SK-MEL-5 (cell line): Measurements from ENCODE around the gene OR10H1. TPM values are rescaled to one million over a fixed set of nuclear protein-coding genes. Genes with fewer than 3 reads are reported as not detected.
"Not testable (repeated sequence)": the region's sequence is repeated elsewhere in the genome, so short reads cannot be mapped to it uniquely, and the experiment has no call there.

Experiments used
- DNase-seq: peaks from one replicate; pipeline ENCODE4 v3.0.0-alpha.2; 2016; ENCODE audit warnings: low read depth, low spot score
- in situ Hi-C: cut with HindIII; loops from 2 replicates; pipeline ENCODE4 v1.10.0; 2016; ENCODE audit warnings: low sequenced_read_pairs, high pct_unique_total_duplicates, low pct_unique_long_range_greater_than_20kb
- total RNA-seq: library from RNA; depleted of rRNA; stranded (reverse); fragments of >200 nt; shearing (Covaris generic); gene quantifications from 2 replicates; pipeline ENCODE4 v1.2.3, GENCODE V29; 2014; rRNA removed

Gene OR10H1
- total RNA-seq, 1 experiment from 2014 or later: not detected

GRCh38 chr19:15781661-15782060, 33.8 kb downstream of the OR10H1 start:
- in situ Hi-C loops: no loop called here
- DNase-seq: no peak

- in situ Hi-C loops: no loop called here
- DNase-seq: no peak
Observed at GRCh38 chr19:15780610-15781418, 34.6 kb downstream of the OR10H1 start.

GRCh38 chr19:15779756-15780476, 35.5 kb downstream of the OR10H1 start:
- in situ Hi-C loops: no loop called here
- no peak for DNase-seq

GRCh38 chr19:15776991-15777970, 38.2 kb downstream of the OR10H1 start:
- in situ Hi-C loops: no loop called here
- no peak for DNase-seq

GRCh38 chr19:15776264-15776663, 39.2 kb downstream of the OR10H1 start:
- DNase-seq: no peak
- in situ Hi-C loops: no loop called here

GRCh38 chr19:15775249-15775648, 40.2 kb downstream of the OR10H1 start:
- DNase-seq: no peak
- in situ Hi-C loops: no loop called here

- DNase-seq, in situ Hi-C loops: not testable (repeated sequence)
Observed at GRCh38 chr19:15774159-15774558, 41.3 kb downstream of the OR10H1 start.

- in situ Hi-C loops: no loop called here
- DNase-seq: no peak
Observed at GRCh38 chr19:15769586-15769985, 45.9 kb downstream of the OR10H1 start.

- DNase-seq: peak; percentile 36
- in situ Hi-C loops: no loop called here
Observed at GRCh38 chr19:15759962-15760565, 55.4 kb downstream of the OR10H1 start.

- in situ Hi-C loops: no loop called here
- DNase-seq: peak; percentile 7
Observed at GRCh38 chr19:15758379-15758778, 57.1 kb downstream of the OR10H1 start.

Other genes starting within 250 kb of the OR10H1 start
- not detected in 2 replicates for gene CYP4F8, start 200.4 kb downstream of the OR10H1 start, total RNA-seq
- gene CYP4F3, start 174.8 kb downstream of the OR10H1 start, total RNA-seq: not detected in 2 replicates
- not detected in 2 replicates for gene CYP4F12, start 142.6 kb downstream of the OR10H1 start, total RNA-seq
- gene OR10H2, start 87.6 kb downstream of the OR10H1 start, total RNA-seq: not detected in 2 replicates
- gene OR10H3, start 77.7 kb downstream of the OR10H1 start, total RNA-seq: not detected in 2 replicates
- gene OR10H5, start 28.0 kb downstream of the OR10H1 start, total RNA-seq: not detected in 2 replicates
- not detected in 2 replicates for gene CYP4F2, start 82.4 kb upstream of the OR10H1 start, total RNA-seq
- gene CYP4F11, start 118.9 kb upstream of the OR10H1 start, total RNA-seq: 0.72 and 0.79 TPM in 2 replicates
- not detected in 2 replicates for gene OR10H4, start 133.3 kb upstream of the OR10H1 start, total RNA-seq